BJ (cell line): ENCODE results near the gene KATNB1. TPM values are rescaled to one million over a fixed set of nuclear protein-coding genes. Genes with fewer than 3 reads are reported as not detected.

Experiments
- CTCF ChIA-PET: fragments of 350-600 bp; formaldehyde crosslinking; extraction: SDS; loops from one replicate; lab custom pipeline; 2021; ENCODE audit warnings: antibody characterized with exemption, inconsistent platforms; lab: Yijun Ruan, JAX
- POLR2A ChIA-PET: fragments of 300-600 bp; sonication (Branson Sonifier 250); formaldehyde crosslinking; extraction: SDS; loops from one replicate; lab custom pipeline; 2021; ENCODE audit warnings: antibody characterized with exemption; lab: Charles Lee
- DNase-seq: peaks from one replicate; pipeline ENCODE4 v3.0.0-alpha.2; 2011; ENCODE audit warnings: low read depth
- H3K27me3 ChIP-seq: 2 replicates; pipeline ENCODE4 v1.6.0; 2011; ENCODE audit warnings: low read length; ENCODE audit not compliant: control insufficient read depth, insufficient read depth
- H3K36me3 ChIP-seq: 2 replicates; pipeline ENCODE4 v1.5.1; 2011; ENCODE audit warnings: low read length; ENCODE audit not compliant: control insufficient read depth, insufficient read depth
- H3K4me3 ChIP-seq: 2 replicates; pipeline ENCODE4 v1.5.1; 2011; ENCODE audit warnings: low read depth, mild to moderate bottlenecking, control low read depth, low read length
- polyA plus RNA-seq: library from polyadenylated mRNA; depleted of rRNA; stranded (reverse); fragments of >200 nt; gene quantifications from 2 replicates; pipeline ENCODE4 v1.2.3, GENCODE V29; 2011
- TF ChIP-seq, protein P1 (sequence below): IDR thresholded peaks from 2 replicates; pipeline ENCODE4 v1.5.1; 2011; ENCODE audit warnings: low read depth, mild to moderate bottlenecking, control low read depth, inconsistent platforms, low read length, moderate library complexity; ENCODE audit not compliant: insufficient read depth

The KATNB1 gene
- polyA plus RNA-seq, 1 experiment = 28.1 TPM

- DNase-seq = no peak
- ChIA-PET POLR2A (no interaction called here), CTCF (interaction anchor here (0.7 kb wide), 1 partner anchor 12 kb away, joined by 3 read pairs; no protein-coding TSS in a partner anchor)
- H3K4me3 ChIP-seq = no peak within 1 kb of the TSS
- H3K27me3 ChIP-seq = peaks cover 7% of the 10 kb centered on the region
- H3K36me3 ChIP-seq = no peaks in the 10 kb centered on the region
- TF ChIP-seq, protein P1, sequence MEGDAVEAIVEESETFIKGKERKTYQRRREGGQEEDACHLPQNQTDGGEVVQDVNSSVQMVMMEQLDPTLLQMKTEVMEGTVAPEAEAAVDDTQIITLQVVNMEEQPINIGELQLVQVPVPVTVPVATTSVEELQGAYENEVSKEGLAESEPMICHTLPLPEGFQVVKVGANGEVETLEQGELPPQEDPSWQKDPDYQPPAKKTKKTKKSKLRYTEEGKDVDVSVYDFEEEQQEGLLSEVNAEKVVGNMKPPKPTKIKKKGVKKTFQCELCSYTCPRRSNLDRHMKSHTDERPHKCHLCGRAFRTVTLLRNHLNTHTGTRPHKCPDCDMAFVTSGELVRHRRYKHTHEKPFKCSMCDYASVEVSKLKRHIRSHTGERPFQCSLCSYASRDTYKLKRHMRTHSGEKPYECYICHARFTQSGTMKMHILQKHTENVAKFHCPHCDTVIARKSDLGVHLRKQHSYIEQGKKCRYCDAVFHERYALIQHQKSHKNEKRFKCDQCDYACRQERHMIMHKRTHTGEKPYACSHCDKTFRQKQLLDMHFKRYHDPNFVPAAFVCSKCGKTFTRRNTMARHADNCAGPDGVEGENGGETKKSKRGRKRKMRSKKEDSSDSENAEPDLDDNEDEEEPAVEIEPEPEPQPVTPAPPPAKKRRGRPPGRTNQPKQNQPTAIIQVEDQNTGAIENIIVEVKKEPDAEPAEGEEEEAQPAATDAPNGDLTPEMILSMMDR = no peak
Observed at GRCh38 chr16:57694725-57695679, 40.6 kb upstream of the KATNB1 start, which contains the start of gene DRC7. Gene DRC7 (plus strand): TSS chr16:57694806. CDS start chr16:57697950, 3,144 bp downstream.

DNA sequence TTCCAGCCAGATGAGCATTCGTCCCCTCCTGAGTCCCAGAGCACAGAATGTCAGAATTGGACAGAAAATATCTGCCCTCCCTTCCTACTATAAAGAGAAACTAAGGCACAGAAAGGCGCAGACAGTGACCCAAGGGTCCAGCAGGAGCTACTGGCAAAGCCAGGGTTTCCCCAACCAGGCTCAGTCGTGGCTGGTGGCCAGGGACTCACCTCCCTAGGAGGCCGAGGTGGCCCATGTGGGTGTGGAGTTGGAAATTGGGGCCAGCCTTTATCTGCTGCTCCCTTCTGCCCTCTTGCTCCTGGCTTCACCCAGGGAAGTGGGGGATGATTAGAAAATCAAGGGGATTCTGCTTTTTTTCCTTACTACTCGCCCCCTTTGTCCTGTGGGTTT, 39.9 kb upstream of the KATNB1 start:
- no peak overlapping the region for H3K4me3 ChIP-seq

GRCh38 chr16:57696240-57696639, 39.3 kb upstream of the KATNB1 start:
- no peak overlapping the region for H3K4me3 ChIP-seq
- TF ChIP-seq, protein P1 = no peak
- ChIA-PET POLR2A (no interaction called here), CTCF (no interaction called here)
- no peaks in the 10 kb centered on the region for H3K36me3 ChIP-seq
- peaks cover 7% of the 10 kb centered on the region for H3K27me3 ChIP-seq
- no peak for DNase-seq

More for the DNA sequence above, 39.9 kb upstream of the KATNB1 start:
- CTCF ChIA-PET = no interaction called here
- peaks cover 7% of the 10 kb centered on the region for H3K27me3 ChIP-seq
- H3K36me3 ChIP-seq = no peaks in the 10 kb centered on the region
- no peak for DNase-seq
- POLR2A ChIA-PET = no interaction called here
- TF ChIP-seq, protein P1 = no peak

DNA sequence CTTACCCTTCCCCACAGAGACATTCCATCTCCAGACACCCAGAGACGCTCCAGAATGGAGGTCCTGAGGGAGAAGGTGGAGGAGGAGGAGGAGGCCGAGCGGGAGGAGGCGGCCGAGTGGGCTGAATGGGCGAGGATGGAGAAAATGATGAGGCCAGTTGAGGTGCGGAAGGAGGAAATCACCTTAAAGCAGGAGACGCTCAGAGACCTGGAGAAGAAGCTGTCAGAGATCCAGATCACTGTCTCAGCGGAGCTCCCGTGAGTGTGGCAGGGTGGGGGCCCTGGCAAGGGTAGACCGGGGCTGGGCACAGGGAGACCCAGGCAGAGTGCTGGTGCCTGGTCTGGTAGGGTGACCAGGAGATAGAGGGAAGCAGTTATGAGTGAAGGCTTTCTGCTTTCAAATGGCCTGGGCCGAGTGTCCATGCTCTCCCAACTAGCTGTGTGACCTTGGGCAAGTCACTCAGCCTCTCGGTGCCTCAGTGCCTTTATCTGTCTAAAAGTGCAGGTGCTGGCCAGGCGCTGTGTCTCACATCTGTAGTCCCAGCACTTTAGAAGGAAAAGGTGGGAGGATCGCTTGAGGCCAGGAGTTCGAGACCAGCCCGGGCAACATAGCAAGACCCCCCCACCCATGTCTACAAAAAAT, 37.6 kb upstream of the KATNB1 start:
- DNase-seq = no peak
- Histone ChIP-seq H3K36me3 (no peaks in the 10 kb centered on the region), H3K27me3 (peaks cover 7% of the 10 kb centered on the region), H3K4me3 (no peak overlapping the region)
- CTCF ChIA-PET = interaction anchor here (1.2 kb wide), 1 partner anchor 50 kb away, joined by 3 read pairs; no protein-coding TSS in a partner anchor
- POLR2A ChIA-PET = no interaction called here
- TF ChIP-seq, protein P1 = no peak
